Measurements from ENCODE around the gene AKNAD1. TPM values are rescaled to one million over a fixed set of nuclear protein-coding genes. Genes with fewer than 3 reads are reported as not detected.

Gene AKNAD1
- total and polyA plus RNA-seq, 3 experiments from 2014 or later, result not detected

DNA sequence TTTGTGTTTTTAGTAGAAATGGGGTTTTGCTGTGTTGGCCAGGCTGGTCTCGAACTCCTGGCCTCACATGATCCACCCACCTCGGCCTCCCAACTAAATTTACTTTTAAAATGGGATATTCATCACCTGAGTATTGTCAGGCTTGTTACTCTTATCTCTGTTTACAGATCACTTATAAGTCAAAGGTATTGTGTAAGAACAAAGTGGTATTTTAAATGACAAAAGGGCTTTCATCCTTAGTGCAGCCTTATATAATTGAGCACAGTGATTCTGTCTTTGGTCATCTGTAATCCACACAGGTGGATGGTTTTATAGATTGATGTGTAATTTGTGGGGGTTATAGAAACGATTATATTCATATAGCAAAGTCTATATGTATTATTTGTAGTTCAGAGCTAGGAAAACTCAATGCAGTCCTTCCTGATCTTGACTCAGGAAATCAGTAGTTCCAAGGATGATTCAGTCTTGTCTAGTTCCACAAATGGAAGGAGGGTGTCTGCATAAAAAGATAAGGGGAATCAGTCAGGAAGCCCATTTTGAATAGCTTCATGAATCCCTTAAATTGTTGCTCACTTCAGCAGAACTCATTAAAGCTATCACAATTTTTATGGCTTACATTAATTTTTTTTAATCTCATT, 75.8 kb downstream of the AKNAD1 start:
- peak overlapping the region in 2 of 8 donors; percentile 40 to 53 for H3K27ac Mint-ChIP-seq
- H3K4me1 Mint-ChIP-seq, result peaks cover 0 to 2% (median 0%) of the 10 kb centered on the region in 3 donors
- H3K9me3 Mint-ChIP-seq, result peaks cover 2 to 22% (median 17%) of the 10 kb centered on the region in 5 donors
- ChIA-PET CTCF (no interaction called here), POLR2A (no interaction called here)
- H3K27me3 ChIP-seq (ENCODE audit: insufficient read depth, low read length, poor library complexity, severe bottlenecking), result no peaks in the 10 kb centered on the region
- H3K4me1 ChIP-seq (ENCODE audit: insufficient read depth, low read length), result no peaks in the 10 kb centered on the region
- H3K27ac ChIP-seq (ENCODE audit: low read depth, low read length), result no peak overlapping the region
- DNase-seq, result no peak
- peaks cover 35 to 83% (median 39%) of the 10 kb centered on the region in 3 donors for H3K36me3 Mint-ChIP-seq
- H3K27me3 Mint-ChIP-seq, result no peaks in the 10 kb centered on the region
- no peak overlapping the region for H3K4me3 ChIP-seq (ENCODE audit: low read length)
- peaks cover 12% of the 10 kb centered on the region for H3K9me3 ChIP-seq (ENCODE audit: low read length)
- no peak overlapping the region for H3K4me3 Mint-ChIP-seq
- peaks cover 25% of the 10 kb centered on the region for H3K36me3 ChIP-seq (ENCODE audit: insufficient read depth, low read length)

DNA sequence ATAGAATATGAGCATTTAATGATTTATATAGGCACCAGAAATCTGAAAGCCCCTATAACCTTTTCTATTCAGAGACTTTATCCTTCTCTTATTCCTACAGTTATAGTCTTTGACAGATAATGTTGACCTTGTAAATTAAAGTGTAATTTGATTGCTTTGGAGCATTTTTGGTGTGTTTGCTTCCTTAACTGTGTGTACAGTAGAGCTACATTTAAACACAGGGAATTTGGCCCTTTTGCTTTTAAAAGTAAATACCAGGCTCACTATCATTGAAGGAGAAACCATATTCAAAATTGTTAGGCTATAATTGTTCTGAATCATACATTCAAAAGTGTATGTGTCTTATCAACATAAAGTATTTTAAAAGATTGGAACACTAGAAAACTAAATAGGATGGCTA, 77.4 kb downstream of the AKNAD1 start:
- H3K27me3 Mint-ChIP-seq, result no peaks in the 10 kb centered on the region
- peak overlapping the region in 1 of 8 donors; percentile 6 for H3K27ac Mint-ChIP-seq
- no peak overlapping the region for H3K27ac ChIP-seq (ENCODE audit: low read depth, low read length)
- peaks cover 26 to 78% (median 32%) of the 10 kb centered on the region in 3 donors for H3K36me3 Mint-ChIP-seq
- H3K9me3 ChIP-seq (ENCODE audit: low read length), result peaks cover under 1% of the 10 kb centered on the region
- no peaks in the 10 kb centered on the region for H3K4me1 ChIP-seq (ENCODE audit: insufficient read depth, low read length)
- ChIA-PET CTCF (no interaction called here), POLR2A (no interaction called here)
- DNase-seq, result no peak
- no peak overlapping the region for H3K4me3 Mint-ChIP-seq
- H3K9me3 Mint-ChIP-seq, result peaks cover 0 to 12% (median 2%) of the 10 kb centered on the region in 5 donors
- peaks cover 0 to 2% (median 0%) of the 10 kb centered on the region in 3 donors for H3K4me1 Mint-ChIP-seq
- no peak overlapping the region for H3K4me3 ChIP-seq (ENCODE audit: low read length)
- H3K36me3 ChIP-seq (ENCODE audit: insufficient read depth, low read length), result peaks cover 13% of the 10 kb centered on the region
- no peaks in the 10 kb centered on the region for H3K27me3 ChIP-seq (ENCODE audit: insufficient read depth, low read length, poor library complexity, severe bottlenecking)

DNA sequence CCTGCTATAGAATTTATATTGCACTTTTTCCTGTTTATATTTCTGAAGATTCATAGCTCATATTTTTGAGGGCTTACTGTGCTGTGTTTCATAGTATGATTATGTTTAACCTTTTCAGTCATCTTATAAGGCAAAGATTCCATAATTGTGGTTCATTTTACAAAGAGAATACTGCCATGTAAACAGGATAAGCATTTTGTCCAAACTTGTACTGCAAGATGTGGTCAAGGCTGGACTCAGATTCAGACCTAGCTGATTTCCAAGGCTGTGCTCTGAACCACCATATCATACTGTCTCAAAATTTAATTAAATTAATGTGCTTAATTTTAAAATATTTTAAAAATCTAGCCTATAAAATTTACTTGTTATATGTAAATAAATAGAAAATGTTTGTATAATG, 79.1 kb downstream of the AKNAD1 start:
- CTCF ChIA-PET, result interaction anchor here (1.0 kb wide), 1 partner anchor 85 kb away, joined by 3 read pairs; no protein-coding TSS in a partner anchor
- DNase-seq, result no peak
- peaks cover 24% of the 10 kb centered on the region for H3K36me3 ChIP-seq (ENCODE audit: insufficient read depth, low read length)

DNA sequence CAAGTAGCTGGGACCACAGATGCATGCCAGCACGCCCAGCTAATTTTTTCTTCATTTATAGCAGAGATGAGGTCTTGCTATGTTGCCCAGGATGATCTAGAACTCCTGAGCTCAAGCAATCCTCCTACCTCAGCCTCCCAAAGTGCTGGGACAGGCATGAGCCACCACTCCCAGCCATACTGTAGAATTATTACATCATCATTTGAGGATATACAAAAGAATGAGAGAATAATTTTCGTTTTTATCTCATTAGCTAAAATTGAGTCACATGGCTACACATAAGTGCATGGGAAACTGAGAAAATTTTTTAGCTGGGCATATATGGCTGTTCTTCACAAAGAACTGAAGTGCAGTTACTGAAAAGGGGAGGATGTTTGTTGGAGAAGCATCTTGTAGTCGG, 89.2 kb downstream of the AKNAD1 start:
- Histone ChIP-seq H3K4me3 (ENCODE audit: low read length) (no peak overlapping the region), H3K4me1 (ENCODE audit: insufficient read depth, low read length) (no peaks in the 10 kb centered on the region), H3K27me3 (ENCODE audit: insufficient read depth, low read length, poor library complexity, severe bottlenecking) (no peaks in the 10 kb centered on the region), H3K9me3 (ENCODE audit: low read length) (no peaks in the 10 kb centered on the region), H3K36me3 (ENCODE audit: insufficient read depth, low read length) (peaks cover 13% of the 10 kb centered on the region), H3K27ac (ENCODE audit: low read depth, low read length) (no peak overlapping the region)
- CTCF ChIA-PET, result no interaction called here
- no peaks in the 10 kb centered on the region for H3K27me3 Mint-ChIP-seq
- POLR2A ChIA-PET, result no interaction called here
- peaks cover 13 to 23% (median 16%) of the 10 kb centered on the region in 3 donors for H3K4me1 Mint-ChIP-seq
- H3K4me3 Mint-ChIP-seq, result no peak overlapping the region
- H3K27ac Mint-ChIP-seq, result peak overlapping the region in 2 of 8 donors; percentile 27 to 66
- H3K36me3 Mint-ChIP-seq, result peaks cover 5 to 51% (median 26%) of the 10 kb centered on the region in 3 donors
- H3K9me3 Mint-ChIP-seq, result no peaks in the 10 kb centered on the region
- DNase-seq, result no peak

More for the DNA sequence above, 79.1 kb downstream of the AKNAD1 start:
- H3K9me3 Mint-ChIP-seq, result no peaks in the 10 kb centered on the region
- POLR2A ChIA-PET, result no interaction called here
- Histone ChIP-seq H3K9me3 (ENCODE audit: low read length) (no peaks in the 10 kb centered on the region), H3K27ac (ENCODE audit: low read depth, low read length) (no peak overlapping the region), H3K4me3 (ENCODE audit: low read length) (no peak overlapping the region), H3K4me1 (ENCODE audit: insufficient read depth, low read length) (no peaks in the 10 kb centered on the region), H3K27me3 (ENCODE audit: insufficient read depth, low read length, poor library complexity, severe bottlenecking) (no peaks in the 10 kb centered on the region)
- H3K27ac Mint-ChIP-seq, result peak overlapping the region in 1 of 8 donors; percentile 44
- peaks cover 0 to 2% (median 0%) of the 10 kb centered on the region in 3 donors for H3K4me1 Mint-ChIP-seq
- peaks cover 15 to 79% (median 26%) of the 10 kb centered on the region in 3 donors for H3K36me3 Mint-ChIP-seq
- no peaks in the 10 kb centered on the region for H3K27me3 Mint-ChIP-seq
- H3K4me3 Mint-ChIP-seq, result no peak overlapping the region

DNA sequence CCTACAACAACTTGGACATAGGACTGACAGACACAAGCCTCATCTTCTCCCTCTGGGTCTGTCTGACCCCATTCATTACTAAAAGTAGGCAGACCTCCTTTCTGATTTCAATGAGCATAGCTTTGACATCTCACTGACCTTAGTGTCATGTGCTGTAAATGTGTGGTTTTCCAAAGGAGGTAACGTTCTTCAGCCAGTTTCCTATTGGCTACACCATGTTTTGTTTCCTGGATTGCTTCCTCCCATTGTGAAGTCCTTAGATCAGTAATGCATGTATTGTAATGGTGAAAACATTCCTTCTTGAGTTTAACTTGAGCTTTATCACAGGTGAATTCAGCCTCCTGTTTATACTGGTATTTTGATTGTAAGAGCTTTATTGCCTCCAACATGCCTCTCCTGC, 89.8 kb downstream of the AKNAD1 start:
- H3K36me3 ChIP-seq (ENCODE audit: insufficient read depth, low read length), result peaks cover 12% of the 10 kb centered on the region
- Mint-ChIP-seq H3K9me3 (no peaks in the 10 kb centered on the region), H3K4me1 (peaks cover 13 to 23% (median 16%) of the 10 kb centered on the region in 3 donors), H3K4me3 (no peak overlapping the region), H3K27ac (peak overlapping the region in 1 of 8 donors; percentile 71), H3K36me3 (peaks cover 7 to 53% (median 28%) of the 10 kb centered on the region in 3 donors), H3K27me3 (no peaks in the 10 kb centered on the region)
- H3K27ac ChIP-seq (ENCODE audit: low read depth, low read length), result no peak overlapping the region
- no peak for DNase-seq
- H3K4me1 ChIP-seq (ENCODE audit: insufficient read depth, low read length), result no peaks in the 10 kb centered on the region
- H3K4me3 ChIP-seq (ENCODE audit: low read length), result no peak overlapping the region
- H3K9me3 ChIP-seq (ENCODE audit: low read length), result no peaks in the 10 kb centered on the region
- H3K27me3 ChIP-seq (ENCODE audit: insufficient read depth, low read length, poor library complexity, severe bottlenecking), result no peaks in the 10 kb centered on the region
- ChIA-PET POLR2A (no interaction called here), CTCF (no interaction called here)

Other genes starting within 250 kb of the AKNAD1 start
- gene HENMT1, start 196.0 kb downstream of the AKNAD1 start, total RNA-seq, result 10 to 100 TPM; 29.6 to 31.3 TPM
- gene HENMT1, start 196.0 kb downstream of the AKNAD1 start, polyA plus RNA-seq, result 55.2 TPM
- 10 to 100 TPM; 74.8 to 78.1 TPM for gene PRPF38B, start 164.8 kb downstream of the AKNAD1 start, total RNA-seq
- gene PRPF38B, start 164.8 kb downstream of the AKNAD1 start, polyA plus RNA-seq, result 32.3 TPM
- gene FNDC7, start 144.2 kb downstream of the AKNAD1 start, total RNA-seq, result under 1 TPM in 1 of 2 experiments, not detected in 1; 0.09 TPM
- not detected for gene FNDC7, start 144.2 kb downstream of the AKNAD1 start, polyA plus RNA-seq
- gene STXBP3, start 110.4 kb downstream of the AKNAD1 start, total RNA-seq, result 10 to 100 TPM; 43.2 to 43.3 TPM
- gene STXBP3, start 110.4 kb downstream of the AKNAD1 start, polyA plus RNA-seq, result 54.8 TPM
- gene GPSM2, start 19.9 kb upstream of the AKNAD1 start, total RNA-seq, result 1 to 10 TPM; 6.0 to 7.5 TPM
- 2.0 TPM for gene GPSM2, start 19.9 kb upstream of the AKNAD1 start, polyA plus RNA-seq
- 10 to 100 TPM; 15.8 to 20.2 TPM for gene CLCC1, start 106.4 kb upstream of the AKNAD1 start, total RNA-seq
- gene CLCC1, start 106.4 kb upstream of the AKNAD1 start, polyA plus RNA-seq, result 9.5 TPM
- gene WDR47, start 185.0 kb upstream of the AKNAD1 start, total RNA-seq, result 10 to 100 TPM; 14.4 to 15.1 TPM
- gene WDR47, start 185.0 kb upstream of the AKNAD1 start, polyA plus RNA-seq, result 6.2 TPM
- gene TAF13, start 218.9 kb upstream of the AKNAD1 start, total RNA-seq, result 10 to 100 TPM; 37.5 to 40.9 TPM
- gene TAF13, start 218.9 kb upstream of the AKNAD1 start, polyA plus RNA-seq, result 2.3 TPM
- gene TMEM167B, start 233.7 kb upstream of the AKNAD1 start, total RNA-seq, result 10 to 100 TPM; 30.3 to 36.6 TPM
- 38.2 TPM for gene TMEM167B, start 233.7 kb upstream of the AKNAD1 start, polyA plus RNA-seq